Activated gamma-delta T cell (primary cell): ENCODE results near the gene MINDY2.
"Not testable (repeated sequence)": the region's sequence is repeated elsewhere in the genome, so short reads cannot be mapped to it uniquely, and the experiment has no call there.

Experiments used
- DNase-seq: peaks from one replicate; lab custom pipeline; 2025; lab: John Stamatoyannopoulos, UW

MINDY2 gene

DNA sequence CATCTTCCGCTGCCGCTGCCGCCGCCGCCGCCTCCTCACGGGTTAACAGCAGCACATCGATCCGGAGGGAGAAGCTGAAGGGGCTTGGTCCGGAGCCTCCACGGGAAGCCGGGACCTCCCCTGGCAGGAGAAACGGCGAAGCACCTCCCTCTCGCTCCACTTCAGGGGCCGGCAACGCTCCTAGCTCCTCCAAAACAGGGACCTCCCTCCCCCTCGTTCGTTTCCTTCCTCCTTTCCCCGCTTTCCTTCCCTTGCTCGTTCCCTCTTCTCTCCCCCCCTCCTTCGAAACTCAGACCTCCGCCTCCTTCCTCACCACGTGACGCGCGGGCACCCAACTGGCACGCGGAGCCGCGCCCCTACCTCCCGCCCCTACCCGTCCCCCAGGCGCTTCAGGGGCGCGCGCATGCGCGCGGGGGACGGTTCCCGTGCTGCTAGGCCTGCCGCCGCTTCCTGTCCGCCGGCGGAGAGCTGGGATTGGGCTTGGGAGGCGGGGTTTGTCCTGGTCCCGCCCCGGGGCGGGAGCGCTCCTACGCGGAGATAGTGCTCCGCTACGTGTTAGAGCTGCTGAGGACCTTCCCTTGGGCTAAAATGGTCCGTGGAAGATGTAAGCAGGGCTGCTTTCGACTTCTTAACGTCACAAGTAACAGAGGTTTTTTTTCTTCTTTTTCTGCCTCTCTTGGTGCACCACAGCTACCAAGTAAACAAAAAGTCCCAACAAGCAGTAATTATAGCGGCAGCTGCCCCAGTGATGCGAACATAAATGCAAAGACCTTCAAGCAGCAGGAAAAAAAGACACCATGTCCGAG lies 21.4 kb upstream of the MINDY2 start, which contains the start of gene ADAM10:
Gene ADAM10 (minus strand): TSS at position 176 of the 806 bp plus-strand sequence. CDS start 173 bp downstream, at position 3.
- DNase-seq: peak; percentile 100

DNA sequence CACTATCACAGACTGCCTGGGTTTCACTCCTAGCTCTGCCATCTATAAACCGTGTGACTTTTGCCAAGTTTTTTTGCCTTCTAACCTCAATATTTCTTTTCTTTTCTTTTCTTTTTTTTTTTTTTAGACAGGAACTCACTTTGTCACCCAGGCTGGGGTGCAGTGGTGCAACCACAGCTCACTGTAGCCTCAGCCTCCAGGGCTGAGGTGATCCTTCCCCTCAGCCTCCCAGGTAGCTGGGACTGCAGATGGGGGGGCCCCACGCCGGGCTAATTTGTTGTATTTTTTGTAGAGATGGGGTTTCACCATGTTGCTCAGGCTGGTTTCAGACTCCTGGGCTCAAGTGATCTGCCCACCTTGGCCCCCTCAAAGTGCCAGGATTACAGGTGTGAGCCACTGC lies 18.4 kb upstream of the MINDY2 start:
- DNase-seq: no peak

DNA sequence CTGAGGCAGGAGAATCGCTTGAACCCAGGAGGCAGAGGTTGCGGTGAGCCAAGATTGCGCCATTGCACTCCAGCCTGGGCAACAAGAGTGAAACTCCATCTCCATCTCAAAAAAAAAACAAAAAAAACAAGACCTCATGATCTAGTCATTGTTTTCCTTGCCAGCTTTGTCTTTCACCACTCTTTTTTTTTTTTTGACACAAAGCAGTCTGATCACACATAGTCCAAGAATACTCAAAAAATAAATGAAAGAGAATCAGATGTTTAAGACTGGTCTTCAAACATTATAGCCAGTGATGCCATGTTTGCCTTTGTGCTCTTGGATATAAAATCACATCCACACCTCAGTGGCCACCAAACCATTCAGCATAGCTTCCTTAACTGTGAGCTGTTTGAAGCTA lies 15.8 kb upstream of the MINDY2 start:
- DNase-seq: no peak

DNA sequence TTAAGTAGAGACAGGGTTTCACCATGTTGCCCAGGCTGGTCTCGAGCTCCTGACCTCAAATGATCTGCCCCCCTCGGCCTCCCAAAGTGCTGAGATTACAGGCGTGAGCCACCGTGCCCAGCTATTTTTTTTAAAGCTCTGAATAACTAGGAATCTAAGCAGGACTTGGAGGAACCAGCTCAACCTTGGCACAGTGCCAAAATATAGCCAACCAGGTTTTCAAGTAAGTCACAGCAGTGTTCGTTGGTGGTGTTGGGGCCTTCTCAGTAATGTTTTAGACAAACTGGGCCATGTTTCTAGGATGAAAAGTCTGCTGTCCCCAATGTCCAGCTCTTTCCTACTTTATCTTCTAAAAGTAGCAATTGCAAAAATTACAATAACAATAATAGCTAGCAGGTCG lies 15.1 kb upstream of the MINDY2 start:
- no peak for DNase-seq

DNA sequence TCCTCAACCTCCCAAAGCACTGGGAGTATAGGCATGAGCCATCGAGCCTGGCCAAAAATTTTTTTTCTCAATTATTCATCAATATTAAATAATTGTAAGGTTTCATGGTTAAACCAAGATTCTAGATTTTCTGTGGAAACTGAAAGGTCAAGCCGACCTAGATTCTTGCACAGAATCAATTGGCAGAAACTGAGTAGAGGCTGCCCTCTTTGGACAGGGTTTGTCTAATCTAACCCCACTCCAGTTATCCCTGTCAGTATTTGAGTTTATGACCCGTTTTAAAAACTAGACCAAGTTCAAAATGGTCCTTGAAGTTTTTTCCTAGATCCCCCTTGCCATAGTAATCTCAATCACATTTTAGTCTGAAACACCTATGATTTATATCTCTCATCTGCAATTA lies 13.0 kb upstream of the MINDY2 start:
- no peak for DNase-seq

DNA sequence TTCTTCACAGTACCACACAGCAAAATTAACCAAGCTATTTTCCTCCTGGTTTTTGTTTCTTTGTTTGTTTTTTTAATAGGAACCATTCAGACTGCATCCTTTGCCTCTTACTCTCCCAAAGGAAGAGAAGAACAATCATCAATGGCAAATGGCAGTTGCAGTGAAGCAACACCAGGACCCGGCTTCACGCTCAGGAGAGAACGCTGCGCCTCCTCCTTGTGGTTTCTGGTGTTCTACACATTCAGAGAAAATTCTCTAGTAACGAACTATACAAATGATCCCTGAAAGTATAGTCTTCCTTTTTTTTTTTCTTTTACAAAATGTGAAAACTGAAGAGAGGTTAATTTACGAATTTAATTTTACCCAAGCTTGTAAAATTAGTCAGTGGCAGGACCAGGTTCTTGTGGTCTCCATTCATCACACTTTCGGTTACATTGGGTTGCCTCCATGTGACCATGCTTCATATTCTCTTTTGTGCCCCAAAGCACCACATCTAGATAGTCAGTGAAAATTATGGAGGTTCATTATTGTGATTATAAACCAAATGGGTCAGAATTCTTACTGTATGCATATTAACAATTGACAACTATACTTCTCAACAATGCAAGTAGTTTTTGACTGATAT lies 10.6 kb upstream of the MINDY2 start:
- DNase-seq: no peak

DNA sequence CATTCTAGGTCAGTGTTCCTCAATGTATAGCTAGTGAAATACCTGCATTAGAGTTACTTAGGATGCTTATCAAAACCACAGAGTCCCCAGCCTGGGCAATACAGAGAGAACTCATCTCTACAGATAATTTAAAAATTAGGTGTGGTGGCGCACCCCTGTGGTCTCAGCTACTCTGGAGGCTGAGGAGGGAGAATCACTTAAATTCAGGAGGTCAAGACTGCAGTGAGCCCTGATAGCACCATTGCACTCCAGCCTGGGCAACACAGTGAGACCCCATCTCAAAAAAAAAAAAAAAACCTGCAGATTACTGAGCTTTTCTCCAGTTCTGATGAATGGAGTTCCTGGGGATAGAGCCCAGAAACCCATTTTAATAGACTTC lies 10.1 kb upstream of the MINDY2 start:
- no peak for DNase-seq

DNA sequence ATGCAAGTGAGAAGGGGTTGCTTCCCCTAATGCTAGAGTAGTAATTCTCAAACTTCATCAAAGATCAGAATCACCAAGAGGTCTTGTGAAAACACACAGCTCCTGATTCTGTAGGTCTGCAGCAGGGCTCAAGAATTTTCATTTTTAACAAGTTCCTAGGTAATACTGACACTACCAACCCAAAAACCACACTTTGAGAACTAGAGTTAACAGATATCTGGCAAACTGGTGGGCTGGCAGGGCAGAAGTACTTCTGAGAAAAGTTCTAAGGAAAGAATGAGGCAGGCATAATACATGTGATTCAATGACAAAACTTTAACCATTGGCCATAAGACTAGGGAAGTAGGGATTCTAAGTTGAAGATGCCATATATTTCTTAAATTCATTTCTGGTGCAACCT lies 8.8 kb upstream of the MINDY2 start:
- DNase-seq: no peak

DNA sequence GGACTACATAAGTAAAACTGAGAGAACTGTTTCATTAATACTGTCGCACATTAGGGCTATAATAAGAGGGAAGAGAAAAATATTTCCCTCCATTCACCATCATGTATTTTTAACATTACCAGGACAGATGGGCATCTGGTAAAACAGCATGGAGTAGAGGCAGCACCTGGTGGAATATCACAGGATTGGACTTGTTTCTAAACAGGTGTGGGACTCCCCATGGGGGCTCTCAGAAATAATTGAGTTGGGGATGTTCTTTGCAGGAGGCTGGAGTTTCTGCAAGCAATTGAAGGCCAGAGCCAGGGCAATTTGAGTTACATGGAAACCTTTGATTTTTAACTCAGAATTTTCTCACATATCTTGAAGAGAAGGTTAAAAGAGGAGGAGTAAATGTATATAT lies 8.4 kb upstream of the MINDY2 start:
- no peak for DNase-seq

DNA sequence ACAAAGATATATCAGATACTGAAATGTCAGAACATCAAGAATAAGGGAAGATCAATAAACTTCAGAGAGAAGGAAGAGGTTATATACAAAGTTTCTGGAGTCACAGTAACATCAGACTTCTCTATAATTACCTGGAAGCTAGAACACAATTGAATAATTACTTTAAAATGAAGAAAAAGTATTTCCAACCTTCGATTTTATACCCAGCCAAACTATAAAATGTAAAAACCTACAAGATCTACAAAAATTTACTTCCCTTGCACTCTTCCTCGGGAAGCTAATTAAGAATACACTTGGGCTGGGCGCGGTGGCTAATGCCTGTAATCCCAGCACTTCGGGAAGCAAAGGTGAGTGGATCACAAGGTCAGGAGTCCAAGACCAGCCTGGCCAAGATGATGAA lies 6.6 kb upstream of the MINDY2 start:
- no peak for DNase-seq

DNA sequence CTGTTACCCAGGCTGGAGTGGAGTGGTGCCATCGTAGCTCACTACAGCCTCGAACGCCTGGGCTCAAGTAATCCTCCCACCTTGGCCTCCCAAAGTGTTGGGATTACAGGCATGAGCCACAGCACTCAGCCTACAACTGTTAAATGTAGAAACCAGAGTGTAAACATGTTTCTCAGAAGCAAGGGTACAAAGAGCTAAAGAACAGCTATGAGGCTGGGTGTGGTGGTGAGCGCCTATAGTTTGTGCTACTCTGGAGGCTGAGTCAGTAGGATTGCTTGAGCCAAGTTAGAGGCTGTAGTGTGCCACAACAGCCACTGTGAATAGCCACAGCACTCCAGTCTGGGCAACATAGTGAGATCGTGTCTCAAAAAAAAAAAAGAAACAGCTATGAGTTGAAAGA lies 4.8 kb upstream of the MINDY2 start:
- no peak for DNase-seq

DNA sequence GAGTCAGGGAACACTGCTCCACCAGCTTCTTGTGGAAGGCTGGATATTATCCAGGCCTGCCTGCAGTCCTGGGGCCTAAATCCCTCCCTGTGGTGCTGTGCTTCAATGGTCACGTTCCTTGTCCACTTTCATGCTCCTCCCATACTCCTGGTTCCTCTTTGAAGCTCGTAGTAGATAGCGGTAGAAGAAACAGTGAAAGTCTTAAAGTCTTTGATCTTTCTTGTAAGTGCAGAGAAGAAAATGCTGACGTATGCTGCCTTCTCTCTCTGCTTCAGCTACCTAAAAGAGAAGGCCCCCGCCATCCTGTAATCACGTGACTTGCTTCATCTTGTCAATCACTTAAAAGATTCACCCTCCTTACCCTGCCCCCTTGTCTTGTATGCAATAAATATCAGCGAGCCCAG lies 2.5 kb upstream of the MINDY2 start:
- not testable (repeated sequence) for DNase-seq

DNA sequence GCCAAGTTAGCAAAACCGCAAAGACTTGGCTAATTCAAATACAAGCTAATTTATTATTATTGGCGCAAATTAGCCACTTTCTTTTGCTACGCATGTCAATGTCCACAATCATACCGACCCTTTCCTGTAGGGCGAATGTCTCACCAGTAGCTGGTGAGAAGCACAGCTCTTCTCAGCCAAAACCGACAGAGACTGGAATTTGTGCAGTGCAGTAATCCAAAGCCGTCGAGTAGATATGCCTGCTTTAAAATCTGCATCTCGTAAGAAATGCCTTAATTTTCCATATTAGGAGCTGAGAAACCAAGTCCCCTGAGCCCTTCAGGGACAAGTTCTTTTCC lies 614 bp upstream of the MINDY2 start:
- no peak for DNase-seq

DNA sequence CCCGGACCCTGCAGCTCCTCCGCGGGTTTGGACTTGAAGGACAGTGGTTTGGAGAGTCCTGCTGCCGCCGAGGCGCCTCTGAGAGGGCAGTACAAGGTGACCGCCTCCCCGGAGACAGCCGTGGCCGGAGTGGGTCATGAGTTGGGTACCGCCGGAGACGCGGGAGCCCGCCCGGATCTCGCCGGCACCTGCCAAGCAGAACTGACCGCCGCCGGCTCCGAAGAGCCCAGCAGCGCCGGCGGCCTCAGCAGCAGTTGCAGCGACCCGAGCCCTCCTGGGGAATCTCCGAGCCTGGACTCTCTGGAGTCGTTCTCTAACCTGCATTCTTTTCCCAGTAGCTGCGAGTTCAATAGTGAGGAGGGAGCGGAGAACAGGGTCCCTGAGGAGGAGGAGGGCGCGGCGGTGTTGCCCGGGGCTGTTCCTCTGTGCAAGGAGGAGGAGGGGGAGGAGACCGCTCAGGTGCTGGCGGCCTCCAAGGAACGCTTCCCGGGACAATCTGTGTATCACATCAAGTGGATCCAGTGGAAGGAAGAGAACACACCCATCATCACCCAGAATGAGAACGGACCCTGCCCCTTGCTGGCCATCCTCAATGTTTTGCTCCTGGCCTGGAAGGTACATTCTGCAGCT lies 634 bp downstream of the MINDY2 start:
- DNase-seq: peak; percentile 15

DNA sequence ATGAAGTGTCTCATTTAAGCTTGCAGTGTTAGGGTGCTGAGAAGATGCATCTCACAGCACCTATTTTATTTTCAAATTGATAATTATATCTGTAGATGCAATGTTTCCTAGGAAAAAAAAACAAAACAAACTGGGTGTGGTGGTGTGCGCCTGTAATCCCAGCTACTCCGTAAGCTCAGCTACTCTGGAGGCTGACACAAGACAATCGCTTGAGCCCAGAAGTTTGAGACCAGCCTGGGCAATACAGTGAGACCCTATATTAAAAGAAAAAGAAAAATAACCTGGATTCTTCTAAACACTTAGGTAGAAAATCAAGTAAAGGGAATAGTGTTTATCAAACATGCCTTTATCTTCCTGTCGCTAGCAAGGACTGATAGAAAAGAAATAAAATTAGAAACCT lies 1.9 kb downstream of the MINDY2 start:
- DNase-seq: no peak

DNA sequence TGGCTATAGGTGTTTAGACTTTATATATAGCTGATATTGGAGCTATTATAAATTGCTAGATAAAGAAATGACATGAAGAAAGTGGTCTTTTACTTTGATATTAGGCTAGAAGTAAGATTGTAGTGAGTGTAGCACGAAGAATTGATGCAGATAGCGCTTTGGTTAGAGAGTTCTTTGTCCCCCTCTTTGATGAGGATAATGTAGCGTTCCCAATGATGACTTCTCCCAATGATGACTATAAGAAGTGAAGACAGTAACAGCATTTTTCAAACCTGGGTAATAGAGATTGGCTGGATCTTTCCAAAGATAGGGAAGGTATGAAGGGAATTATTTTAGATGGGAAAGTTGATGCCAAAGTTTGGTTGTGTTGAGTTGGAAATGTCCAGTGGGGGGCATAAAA lies 4.3 kb downstream of the MINDY2 start:
- no peak for DNase-seq

DNA sequence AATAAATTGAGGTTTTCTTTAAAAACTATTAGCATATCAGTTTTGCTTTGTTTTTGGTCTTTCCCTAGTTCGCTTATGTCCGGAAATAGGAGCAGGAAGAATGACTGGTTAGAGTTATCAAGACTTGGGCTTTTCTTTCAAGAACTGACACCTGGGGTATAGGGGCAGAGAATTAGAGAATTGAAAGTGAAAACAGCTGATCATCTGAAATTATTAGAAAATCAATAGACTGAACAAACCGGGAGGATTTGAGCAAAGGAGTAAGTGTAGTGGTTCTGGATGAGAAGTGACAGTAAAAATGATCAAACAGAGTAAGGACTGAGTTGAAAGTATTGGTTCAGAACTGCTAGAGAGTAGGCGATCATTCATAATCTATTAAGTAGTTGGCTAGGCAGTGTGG lies 6.0 kb downstream of the MINDY2 start:
- no peak for DNase-seq

DNA sequence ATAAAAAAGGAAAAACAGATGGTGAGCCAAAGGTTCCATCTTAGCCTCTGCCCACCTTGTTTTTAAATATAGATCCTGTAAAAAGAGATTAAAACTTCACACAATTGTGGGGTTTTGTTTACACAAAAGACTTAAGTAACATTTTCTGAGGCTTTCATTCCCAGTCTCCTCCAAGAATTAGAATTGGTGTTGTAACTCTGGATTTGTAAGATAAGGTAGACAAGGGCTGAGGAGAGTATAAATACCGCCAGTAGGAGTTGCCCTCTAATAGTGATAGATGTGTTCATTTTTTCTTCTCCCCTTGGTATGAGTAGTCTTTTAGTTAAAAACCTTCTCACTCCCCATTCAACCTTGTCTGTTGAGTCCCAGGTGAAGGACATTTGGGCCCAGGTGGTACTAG lies 8.5 kb downstream of the MINDY2 start:
- no peak for DNase-seq

DNA sequence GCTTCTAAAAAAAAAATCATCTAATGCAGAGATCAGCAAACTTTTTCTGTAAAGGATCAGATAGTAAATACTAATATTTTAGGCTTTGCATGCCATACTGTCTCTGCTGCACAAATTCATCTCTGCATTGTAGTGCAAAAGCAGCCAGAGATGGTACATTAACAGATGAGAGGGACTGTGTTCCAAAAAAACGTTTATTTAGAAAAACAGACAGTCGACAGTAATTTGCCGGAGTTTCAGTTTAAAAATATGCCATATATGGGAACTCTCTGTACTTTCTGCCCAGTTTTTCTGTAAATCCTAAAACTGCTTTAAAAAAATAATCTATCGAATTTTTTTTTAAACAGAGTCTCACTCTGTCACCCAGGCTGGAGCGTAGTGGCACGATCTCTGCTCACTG lies 14.3 kb downstream of the MINDY2 start:
- no peak for DNase-seq

DNA sequence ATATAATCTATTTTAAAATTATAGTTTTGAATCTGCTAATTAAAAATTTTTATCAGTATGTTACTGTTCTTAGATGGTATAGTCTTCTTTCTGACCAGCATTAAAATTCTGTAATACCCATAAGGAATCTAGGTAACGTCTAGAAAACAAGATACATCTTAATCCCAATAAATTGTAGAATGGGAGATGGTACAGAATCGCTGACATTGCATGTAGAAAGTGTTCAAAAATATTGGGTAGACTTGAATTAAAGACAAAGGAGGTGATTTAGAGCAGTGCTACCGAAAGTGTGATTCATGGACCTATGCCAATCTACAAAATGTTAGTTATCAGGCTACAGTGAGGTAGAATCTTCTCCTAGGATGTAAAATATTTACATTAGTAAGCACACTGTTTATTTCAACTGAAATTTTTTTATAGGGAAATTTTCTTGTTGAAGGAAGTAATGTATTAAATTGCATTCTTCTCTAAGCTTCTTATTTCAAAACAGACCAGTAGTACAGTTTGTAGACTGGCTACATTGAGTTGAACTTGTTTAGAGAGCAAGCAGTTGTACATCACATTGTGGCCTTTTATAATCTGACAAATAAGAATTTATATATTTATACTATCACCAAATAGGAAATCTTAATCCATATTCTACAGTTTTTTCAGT lies 17.1 kb downstream of the MINDY2 start:
- DNase-seq: no peak

DNA sequence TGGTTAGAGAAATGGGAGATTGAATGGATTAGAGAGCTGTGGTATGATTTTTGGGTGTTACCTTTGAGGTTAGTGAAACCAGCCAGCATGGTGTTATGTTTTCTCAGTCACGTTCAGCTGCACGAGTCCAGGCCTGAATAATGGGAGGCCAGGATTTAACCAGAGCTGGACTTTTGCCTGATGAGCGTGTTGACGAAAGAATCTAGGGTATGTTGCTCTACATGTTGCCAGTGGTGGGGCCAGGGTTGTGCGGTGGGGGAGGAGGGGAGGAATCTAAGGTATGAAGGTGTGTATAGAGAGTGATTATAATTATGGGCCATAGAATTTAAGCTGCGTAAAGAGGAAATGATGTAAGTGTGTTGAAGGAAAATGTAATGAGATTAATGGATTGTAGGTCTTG lies 22.8 kb downstream of the MINDY2 start:
- no peak for DNase-seq

DNA sequence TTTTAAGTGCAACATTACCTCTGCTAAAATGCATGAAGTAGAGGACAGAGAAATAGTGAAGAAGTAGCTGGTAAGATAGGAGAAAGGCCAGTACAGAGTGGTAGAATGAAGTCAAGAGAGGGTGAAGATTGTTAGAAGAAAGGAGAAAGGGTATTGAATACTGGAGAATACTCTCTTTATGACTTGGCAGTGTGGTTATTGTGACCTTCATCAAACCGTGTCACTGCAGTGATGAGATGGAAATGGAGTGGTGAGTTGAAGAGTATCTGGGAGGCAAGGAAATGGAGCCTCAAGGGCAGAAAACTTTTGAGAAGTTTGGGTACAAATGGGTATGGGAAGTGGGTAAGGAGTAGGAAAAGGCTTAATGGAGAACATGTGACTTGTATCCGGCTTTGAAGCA lies 24.7 kb downstream of the MINDY2 start:
- no peak for DNase-seq

DNA sequence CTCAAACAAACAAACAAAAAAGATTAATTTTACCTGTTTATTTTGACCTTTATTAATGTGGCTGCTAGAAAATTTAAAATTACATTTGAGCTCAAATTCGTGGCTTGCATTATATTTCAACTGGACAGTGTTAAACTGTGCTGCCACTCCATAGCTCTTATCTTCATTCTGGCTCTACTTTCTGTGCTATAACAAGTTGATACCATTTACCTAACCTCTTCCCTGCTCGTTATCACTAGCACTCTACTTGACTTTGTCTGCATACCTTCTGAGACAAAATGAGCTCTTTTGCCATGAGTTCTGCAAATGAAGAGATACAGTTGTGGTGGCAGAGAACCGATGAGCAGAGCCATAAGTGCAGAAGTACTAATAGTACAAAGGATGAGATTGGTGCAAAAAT lies 26.4 kb downstream of the MINDY2 start:
- no peak for DNase-seq
